ENCODE measurements around the gene LARP1.

DNA sequence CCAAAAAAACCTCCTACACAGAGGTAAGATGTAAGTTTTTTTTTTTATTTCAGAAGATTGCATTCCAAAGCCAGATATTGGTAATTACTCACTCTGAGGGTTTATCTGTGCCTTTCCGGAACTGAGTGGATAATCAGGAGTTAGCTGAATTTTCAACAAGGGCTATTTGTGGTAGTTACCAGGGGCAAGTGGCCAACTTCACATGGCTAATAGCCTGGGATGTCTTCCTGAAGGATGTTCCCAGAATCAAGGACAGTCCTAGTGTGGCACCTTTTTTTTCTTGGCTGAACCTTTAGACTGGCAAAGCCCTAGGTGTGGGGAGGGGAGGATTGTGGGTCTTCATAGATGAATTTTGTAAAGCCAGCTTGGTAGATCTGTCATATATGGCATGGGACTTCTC lies 7.1 kb downstream of the LARP1 start:
- TF ChIP-seq, protein P1, sequence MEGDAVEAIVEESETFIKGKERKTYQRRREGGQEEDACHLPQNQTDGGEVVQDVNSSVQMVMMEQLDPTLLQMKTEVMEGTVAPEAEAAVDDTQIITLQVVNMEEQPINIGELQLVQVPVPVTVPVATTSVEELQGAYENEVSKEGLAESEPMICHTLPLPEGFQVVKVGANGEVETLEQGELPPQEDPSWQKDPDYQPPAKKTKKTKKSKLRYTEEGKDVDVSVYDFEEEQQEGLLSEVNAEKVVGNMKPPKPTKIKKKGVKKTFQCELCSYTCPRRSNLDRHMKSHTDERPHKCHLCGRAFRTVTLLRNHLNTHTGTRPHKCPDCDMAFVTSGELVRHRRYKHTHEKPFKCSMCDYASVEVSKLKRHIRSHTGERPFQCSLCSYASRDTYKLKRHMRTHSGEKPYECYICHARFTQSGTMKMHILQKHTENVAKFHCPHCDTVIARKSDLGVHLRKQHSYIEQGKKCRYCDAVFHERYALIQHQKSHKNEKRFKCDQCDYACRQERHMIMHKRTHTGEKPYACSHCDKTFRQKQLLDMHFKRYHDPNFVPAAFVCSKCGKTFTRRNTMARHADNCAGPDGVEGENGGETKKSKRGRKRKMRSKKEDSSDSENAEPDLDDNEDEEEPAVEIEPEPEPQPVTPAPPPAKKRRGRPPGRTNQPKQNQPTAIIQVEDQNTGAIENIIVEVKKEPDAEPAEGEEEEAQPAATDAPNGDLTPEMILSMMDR (IDR thresholded peaks at IDR 0.05): no peak
- TF ChIP-seq POLR2A (IDR thresholded peaks at IDR 0.05; ENCODE audit: low read depth): no peak

Data from esophagus muscularis mucosa (tissue), 3 donors.